MM.1S (cell line): Measurements from ENCODE around the gene LYSET.

Experiments used
- DNase-seq: peaks from one replicate; pipeline ENCODE4 v3.0.0-alpha.2; 2015
- H2AFZ ChIP-seq: fragments of 300-600 bp; sonication (generic); 2 replicates; pipeline ENCODE4 v1.6.0; 2016; ENCODE audit warnings: antibody characterized with exemption, low read length
- H3F3A ChIP-seq: fragments of 300-600 bp; sonication (generic); 2 replicates; pipeline ENCODE4 v1.6.1; 2016; ENCODE audit warnings: mild to moderate bottlenecking, antibody characterized with exemption, low read length, moderate library complexity, mixed read lengths; ENCODE audit not compliant: insufficient read depth
- H3K27ac ChIP-seq: fragments of 300-600 bp; sonication (generic); 2 replicates; pipeline ENCODE4 v1.5.1; 2016; ENCODE audit warnings: mild to moderate bottlenecking, low read length
- H3K27me3 ChIP-seq: fragments of 300-600 bp; sonication (generic); replicated peaks from 2 replicates; pipeline ENCODE4 v1.6.0; 2016; ENCODE audit warnings: low read length; ENCODE audit not compliant: insufficient read depth
- H3K36me3 ChIP-seq: fragments of 300-600 bp; sonication (generic); replicated peaks from 2 replicates; pipeline ENCODE4 v1.6.1; 2016; ENCODE audit warnings: mild to moderate bottlenecking, low read length, mixed read lengths; ENCODE audit not compliant: insufficient read depth
- H3K4me1 ChIP-seq: fragments of 300-600 bp; sonication (generic); 2 replicates; pipeline ENCODE4 v1.6.1; 2016; ENCODE audit warnings: low read length, mixed read lengths
- H3K4me2 ChIP-seq: fragments of 300-600 bp; sonication (generic); 2 replicates; pipeline ENCODE4 v1.6.0; 2016; ENCODE audit warnings: low read depth, low read length
- H3K4me3 ChIP-seq: fragments of 300-600 bp; sonication (generic); 2 replicates; pipeline ENCODE4 v1.5.1; 2016; ENCODE audit warnings: low read length, mixed read lengths
- H3K79me2 ChIP-seq: fragments of 300-600 bp; sonication (generic); 2 replicates; pipeline ENCODE4 v1.6.1; 2016; ENCODE audit warnings: mixed run types, low read length, mixed read lengths
- H3K9ac ChIP-seq: fragments of 300-600 bp; sonication (generic); 2 replicates; pipeline ENCODE4 v1.6.1; 2016; ENCODE audit warnings: low read length, mixed read lengths
- H3K9me2 ChIP-seq: fragments of 300-600 bp; sonication (generic); replicated peaks from 2 replicates; pipeline ENCODE4 v1.6.1; 2016; ENCODE audit warnings: mild to moderate bottlenecking, low read length, mixed read lengths; ENCODE audit not compliant: insufficient read depth
- H3K9me3 ChIP-seq: fragments of 300-600 bp; sonication (generic); replicated peaks from 2 replicates; pipeline ENCODE4 v1.6.1; 2016; ENCODE audit warnings: mild to moderate bottlenecking, low read length, mixed read lengths; ENCODE audit not compliant: insufficient read depth
- H4K20me1 ChIP-seq: fragments of 300-600 bp; sonication (generic); 2 replicates; pipeline ENCODE4 v1.6.1; 2016; ENCODE audit warnings: mild to moderate bottlenecking, low read length, moderate library complexity, mixed read lengths; ENCODE audit not compliant: insufficient read depth
- CTCF ChIP-seq: fragments of 300-600 bp; sonication (generic); IDR thresholded peaks from 2 replicates; pipeline ENCODE4 v1.5.1; 2016; ENCODE audit warnings: antibody characterized with exemption, low read length, mixed read lengths
- EZH2 ChIP-seq: fragments of 300-600 bp; sonication (generic); optimal IDR thresholded peaks from 2 replicates; pipeline ENCODE3; 2017; ENCODE audit warnings: low read depth, mild to moderate bottlenecking, antibody characterized with exemption, low read length, mixed read lengths
- EZH2phosphoT487 ChIP-seq: fragments of 300-600 bp; sonication (generic); IDR thresholded peaks from 2 replicates; pipeline ENCODE4 v1.6.1; 2018; ENCODE audit warnings: antibody characterized with exemption, low read length

Gene LYSET

GRCh38 chr14:93148979-93149378, 36.1 kb upstream of the LYSET start:
- no peaks in the 10 kb centered on the region for H3K4me1 ChIP-seq
- H3K27ac ChIP-seq: no peak overlapping the region
- H2AFZ ChIP-seq: no peak overlapping the region
- H3K36me3 ChIP-seq: no peaks in the 10 kb centered on the region
- no peaks in the 10 kb centered on the region for H4K20me1 ChIP-seq
- no peak for DNase-seq
- no peak overlapping the region for H3K4me3 ChIP-seq
- no peaks in the 10 kb centered on the region for H3F3A ChIP-seq
- TF ChIP-seq CTCF (no peak), EZH2phosphoT487 (no peak), EZH2 (no peak)
- no peaks in the 10 kb centered on the region for H3K9me2 ChIP-seq
- no peaks in the 10 kb centered on the region for H3K9me3 ChIP-seq
- no peaks in the 10 kb centered on the region for H3K79me2 ChIP-seq
- H3K4me2 ChIP-seq: no peak overlapping the region
- no peak overlapping the region for H3K9ac ChIP-seq
- H3K27me3 ChIP-seq: no peaks in the 10 kb centered on the region

- Histone ChIP-seq H3K36me3 (no peaks in the 10 kb centered on the region), H3F3A (no peaks in the 10 kb centered on the region), H3K4me1 (no peaks in the 10 kb centered on the region), H3K9me3 (no peaks in the 10 kb centered on the region), H3K4me3 (no peak overlapping the region), H2AFZ (no peak overlapping the region), H3K9me2 (no peaks in the 10 kb centered on the region), H4K20me1 (no peaks in the 10 kb centered on the region), H3K9ac (no peak overlapping the region), H3K27me3 (no peaks in the 10 kb centered on the region), H3K27ac (no peak overlapping the region), H3K4me2 (0 out of 2 replicates have a peak overlapping the region, but pooled peaks have one; percentile 24), H3K79me2 (no peaks in the 10 kb centered on the region)
- no peak for TF ChIP-seq EZH2
- TF ChIP-seq CTCF: no peak
- no peak for DNase-seq
These were observed 34.6 kb upstream of the LYSET start for GRCh38 chr14:93150227-93151208.

- no peak overlapping the region for H3K4me3 ChIP-seq
- H3K4me2 ChIP-seq: no peak overlapping the region
- H3K79me2 ChIP-seq: no peaks in the 10 kb centered on the region
- H3K9me2 ChIP-seq: no peaks in the 10 kb centered on the region
- H3F3A ChIP-seq: no peaks in the 10 kb centered on the region
- H3K4me1 ChIP-seq: no peaks in the 10 kb centered on the region
- H3K9ac ChIP-seq: no peak overlapping the region
- H2AFZ ChIP-seq: no peak overlapping the region
- no peak overlapping the region for H3K27ac ChIP-seq
- H4K20me1 ChIP-seq: no peaks in the 10 kb centered on the region
- DNase-seq: no peak
- TF ChIP-seq CTCF (no peak), EZH2phosphoT487 (no peak), EZH2 (no peak)
- H3K36me3 ChIP-seq: no peaks in the 10 kb centered on the region
- H3K9me3 ChIP-seq: no peaks in the 10 kb centered on the region
- H3K27me3 ChIP-seq: no peaks in the 10 kb centered on the region
These were observed 32.0 kb upstream of the LYSET start for GRCh38 chr14:93153121-93153520.
